GM12878 (cell line): ENCODE measurements around the gene COLQ. TPM values are rescaled to one million over a fixed set of nuclear protein-coding genes. Genes with fewer than 3 reads are reported as not detected.

ENCODE experiments used
- ATAC-seq: fragments of 200-7000 bp; cut with Tn5 transposase; 3 replicates; pipeline ENCODE4 v1.9.1; 2020; ENCODE audit warnings: mild to moderate bottlenecking, moderate library complexity
- BruUV-seq: library from RNA; stranded (reverse); fragments of 400-500 nt; replicated peaks from 2 replicates; lab custom pipeline; 2021; lab: Mats Ljungman, UMichigan
- CTCF ChIA-PET: fragments of 300-600 bp; sonication (Branson Sonifier 250); formaldehyde crosslinking; extraction: SDS; loops from one replicate; lab custom pipeline; 2021; ENCODE audit warnings: inconsistent platforms; lab: Yijun Ruan, JAX
- POLR2A ChIA-PET: fragments of 350-600 bp; formaldehyde crosslinking; extraction: SDS; loops from one replicate; lab custom pipeline; 2021; ENCODE audit warnings: inconsistent platforms; lab: Charles Lee
- RAD21 ChIA-PET: fragments of 300-600 bp; sonication (Branson Sonifier 250); formaldehyde crosslinking; loops from one replicate; lab custom pipeline; 2023; ENCODE audit warnings: antibody characterized with exemption; ENCODE audit not compliant: unreplicated experiment; lab: Charles Lee
- SMC1A ChIA-PET: fragments of 300-600 bp; sonication (Branson Sonifier 250); formaldehyde crosslinking; loops from one replicate; lab custom pipeline; 2023; ENCODE audit not compliant: unreplicated experiment, uncharacterized antibody; lab: Charles Lee
- DNase-seq: peaks from one replicate; pipeline ENCODE4 v3.0.0-alpha.2; 2011; ENCODE audit warnings: low read depth, low spot score
- FAIRE-seq: peaks from 3 replicates; lab custom pipeline; 2011; peaks lifted over from hg19 to GRCh38; lab: Jason Lieb, UNC
- H2AFZ ChIP-seq: 2 replicates; pipeline ENCODE4 v1.6.0; 2011; ENCODE audit warnings: low read depth, low read length, control low read depth; ENCODE audit not compliant: control insufficient read depth
- H3K27ac ChIP-seq: 2 replicates; pipeline ENCODE4 v1.5.1; 2011; ENCODE audit warnings: control low read depth; ENCODE audit not compliant: control insufficient read depth, insufficient read depth
- H3K27me3 ChIP-seq, 2 experiments: replicated peaks in 1 of 2; 2 replicates each; pipeline versions ENCODE4 v1.6.0 to v1.6.1; 2011; ENCODE audit warnings: low read length in 1 of 2; ENCODE audit not compliant: control insufficient read depth in 2 of 2, insufficient read depth in 2 of 2
- H3K36me3 ChIP-seq, 2 experiments: 2 replicates each; pipeline ENCODE4 v1.5.1; 2011; ENCODE audit warnings: low read length in 1 of 2; ENCODE audit not compliant: control insufficient read depth in 2 of 2, insufficient read depth in 2 of 2
- H3K4me1 ChIP-seq: 2 replicates; pipeline ENCODE4 v1.6.1; 2011; ENCODE audit warnings: mild to moderate bottlenecking, low read length, moderate library complexity, mixed read lengths; ENCODE audit not compliant: control insufficient read depth, insufficient read depth
- H3K4me2 ChIP-seq: 2 replicates; pipeline ENCODE4 v1.6.0; 2011; ENCODE audit warnings: control low read depth; ENCODE audit not compliant: control insufficient read depth, insufficient read depth
- H3K4me3 ChIP-seq: fragments of 200-600 bp; sonication (generic); 2 replicates; pipeline ENCODE4 v1.5.1; 2016
- H3K79me2 ChIP-seq: 2 replicates; pipeline ENCODE4 v1.6.0; 2011; ENCODE audit warnings: low read length; ENCODE audit not compliant: control insufficient read depth, insufficient read depth
- H3K9ac ChIP-seq: 2 replicates; pipeline ENCODE4 v1.8.0; 2011; ENCODE audit warnings: low read length, control low read depth, mixed read lengths; ENCODE audit not compliant: control insufficient read depth, insufficient read depth
- H3K9me3 ChIP-seq: replicated peaks from 3 replicates; pipeline ENCODE4 v1.5.1; 2011; ENCODE audit warnings: mild to moderate bottlenecking, low read length; ENCODE audit not compliant: control insufficient read depth, insufficient read depth
- H4K20me1 ChIP-seq: 2 replicates; pipeline ENCODE4 v1.6.0; 2011; ENCODE audit not compliant: control insufficient read depth, insufficient read depth
- BCL11A ChIP-seq: IDR thresholded peaks from 2 replicates; pipeline ENCODE4 v1.6.1; 2011; ENCODE audit warnings: low read depth, low read length
- CEBPB ChIP-seq, 2 experiments: fragments of 150-350 bp in 1 of 2; IDR thresholded peaks; 2 replicates each; pipeline ENCODE4 v1.6.1; 2012 to 2014; ENCODE audit warnings: low read depth in 2 of 2, low read length in 2 of 2, borderline replicate concordance in 1 of 2, inconsistent platforms in 1 of 2
- EGR1 ChIP-seq, 2 experiments: IDR thresholded peaks; 1 replicate in 1 of 2; 2 replicates in 1 of 2; pipeline ENCODE4 v1.6.1; 2011 to 2012; ENCODE audit warnings: low read depth in 2 of 2, low read length in 2 of 2, borderline replicate concordance in 1 of 2, mild to moderate bottlenecking in 1 of 2, moderate library complexity in 1 of 2
- HDAC2 ChIP-seq: fragments of 200-600 bp; sonication (generic); IDR thresholded peaks from 2 replicates; pipeline ENCODE4 v1.6.1; 2017
- IKZF2 ChIP-seq, 2 experiments: fragments of 450-650 bp; IDR thresholded peaks; 2 replicates each; pipeline ENCODE4 v1.6.1; 2017; ENCODE audit warnings: mild to moderate bottlenecking in 2 of 2, moderate library complexity in 2 of 2
- KAT2A ChIP-seq: conservative IDR thresholded peaks from 2 replicates; pipeline ENCODE4 v1.6.1; 2011; ENCODE audit warnings: low read depth, low read length; ENCODE audit not compliant: control insufficient read depth
- KLF5 ChIP-seq: fragments of 450-650 bp; IDR thresholded peaks from 2 replicates; pipeline ENCODE4 v1.6.1; 2014; ENCODE audit warnings: mild to moderate bottlenecking; ENCODE audit not compliant: partially characterized antibody
- MAX ChIP-seq: IDR thresholded peaks from 2 replicates; pipeline ENCODE4 v1.6.1; 2012; ENCODE audit warnings: low read depth, low read length, improper control_type of control experiment
- PRDM15 ChIP-seq: fragments of 450-650 bp; formaldehyde crosslinking; IDR thresholded peaks from 2 replicates; pipeline ENCODE4 v1.4.0; 2020; ENCODE audit warnings: mild to moderate bottlenecking, moderate library complexity
- RBBP5 ChIP-seq: fragments of 200-600 bp; sonication (generic); conservative IDR thresholded peaks from 2 replicates; pipeline ENCODE4 v1.6.1; 2016
- RELB ChIP-seq: fragments of 450-650 bp; IDR thresholded peaks from 2 replicates; pipeline ENCODE4 v1.6.1; 2017; ENCODE audit warnings: low read depth, mild to moderate bottlenecking, moderate library complexity
- SMAD5 ChIP-seq: IDR thresholded peaks from 2 replicates; pipeline ENCODE4 v1.6.1; 2016; ENCODE audit warnings: antibody characterized with exemption, low read depth
- SP1 ChIP-seq: IDR thresholded peaks from one replicate; pipeline ENCODE4 v1.6.1; 2011; ENCODE audit warnings: low read depth, low read length
- WGBS: methylation state at CpG from one replicate; pipeline ENCODE4 v1.1.6; 2016; ENCODE audit warnings: low lambda C conversion rate; ENCODE audit not compliant: insufficient replicate concordance, insufficient coverage; ENCODE audit errors: missing lambda C conversion rate; 5-methylcytosine and 5-hydroxymethylcytosine counted together
- in situ Hi-C: fragments of 300-500 bp; cut with MboI; formaldehyde crosslinking; loops from 9 replicates; pipeline ENCODE4 v1.14.3; 2018; ENCODE audit warnings: mixed read lengths
- intact Hi-C: fragments of 100-400 bp; cut with micrococcal nuclease; formaldehyde crosslinking; loops from one replicate; pipeline ENCODE4 v1.14.2; 2022; ENCODE audit not compliant: unreplicated experiment
- polyA plus RNA-seq, 11 experiments: library from polyadenylated mRNA; depleted of rRNA in 4 of 11; unstranded in 6 of 11; stranded (reverse) in 5 of 11; fragments of >200 nt; fragmentation: Nextera tagmentation in 4 of 11; fragmentation: Illumina TruSeq in 1 of 11; extraction: Ambion mirVana in 4 of 11; extraction: Trizol in 1 of 11; gene quantifications; 1 replicate in 1 of 11; 2 replicates in 10 of 11; pipeline versions ENCODE4 v1.2.1 to v1.2.3, GENCODE V29; 2011 to 2016; ENCODE audit warnings: inconsistent platforms in 2 of 11, missing spikeins in 2 of 11, low read depth in 1 of 11
- total RNA-seq, 4 experiments: library from RNA; depleted of rRNA in 3 of 4; stranded (reverse); fragments of >200 nt in 3 of 4; fragmentation: Illumina TruSeq in 1 of 4; extraction: Trizol in 1 of 4; gene quantifications; 2 replicates each; pipeline versions ENCODE4 v1.2.1 to v1.2.3, GENCODE V29; 2013 to 2021
- TF ChIP-seq, protein P1 (sequence below): fragments of 450-650 bp; IDR thresholded peaks from 2 replicates; pipeline ENCODE4 v1.6.1; 2016; ENCODE audit warnings: mild to moderate bottlenecking, moderate library complexity, borderline replicate concordance

The COLQ gene
- total and polyA plus RNA-seq, 10 of the 15 experiments (the other 5 are each of a cell fraction or from before 2014, with no cell fraction given) = 0.13 to 2.7 (median 0.70) TPM

GRCh38 chr3:15525790-15526189, 4.3 kb upstream of the COLQ start:
- Histone ChIP-seq H3K27me3 (no peaks in the 10 kb centered on the region), H3K36me3 (no peaks in the 10 kb centered on the region), H3K27ac (no peak overlapping the region), H3K4me2 (no peak overlapping the region), H3K79me2 (no peaks in the 10 kb centered on the region), H2AFZ (no peak overlapping the region), H4K20me1 (no peaks in the 10 kb centered on the region), H3K9me3 (no peaks in the 10 kb centered on the region), H3K4me3 (no peak overlapping the region), H3K9ac (no peak overlapping the region), H3K4me1 (no peaks in the 10 kb centered on the region)
- TF ChIP-seq SP1 = no peak
- TF ChIP-seq PRDM15 (CRISPR knock-in tag) = no peak
- no peak for TF ChIP-seq RELB
- TF ChIP-seq EGR1 (IDR thresholded peaks at IDR 0.05; ENCODE audit: borderline replicate concordance in 1 of 2, low read depth in 2 of 2, low read length in 2 of 2) = no peak
- TF ChIP-seq KAT2A = no peak
- no peak for TF ChIP-seq IKZF2 (IDR thresholded peaks at IDR 0.05)
- no peak for TF ChIP-seq HDAC2
- no peak for TF ChIP-seq KLF5
- TF ChIP-seq SMAD5 = no peak
- TF ChIP-seq, protein P1, sequence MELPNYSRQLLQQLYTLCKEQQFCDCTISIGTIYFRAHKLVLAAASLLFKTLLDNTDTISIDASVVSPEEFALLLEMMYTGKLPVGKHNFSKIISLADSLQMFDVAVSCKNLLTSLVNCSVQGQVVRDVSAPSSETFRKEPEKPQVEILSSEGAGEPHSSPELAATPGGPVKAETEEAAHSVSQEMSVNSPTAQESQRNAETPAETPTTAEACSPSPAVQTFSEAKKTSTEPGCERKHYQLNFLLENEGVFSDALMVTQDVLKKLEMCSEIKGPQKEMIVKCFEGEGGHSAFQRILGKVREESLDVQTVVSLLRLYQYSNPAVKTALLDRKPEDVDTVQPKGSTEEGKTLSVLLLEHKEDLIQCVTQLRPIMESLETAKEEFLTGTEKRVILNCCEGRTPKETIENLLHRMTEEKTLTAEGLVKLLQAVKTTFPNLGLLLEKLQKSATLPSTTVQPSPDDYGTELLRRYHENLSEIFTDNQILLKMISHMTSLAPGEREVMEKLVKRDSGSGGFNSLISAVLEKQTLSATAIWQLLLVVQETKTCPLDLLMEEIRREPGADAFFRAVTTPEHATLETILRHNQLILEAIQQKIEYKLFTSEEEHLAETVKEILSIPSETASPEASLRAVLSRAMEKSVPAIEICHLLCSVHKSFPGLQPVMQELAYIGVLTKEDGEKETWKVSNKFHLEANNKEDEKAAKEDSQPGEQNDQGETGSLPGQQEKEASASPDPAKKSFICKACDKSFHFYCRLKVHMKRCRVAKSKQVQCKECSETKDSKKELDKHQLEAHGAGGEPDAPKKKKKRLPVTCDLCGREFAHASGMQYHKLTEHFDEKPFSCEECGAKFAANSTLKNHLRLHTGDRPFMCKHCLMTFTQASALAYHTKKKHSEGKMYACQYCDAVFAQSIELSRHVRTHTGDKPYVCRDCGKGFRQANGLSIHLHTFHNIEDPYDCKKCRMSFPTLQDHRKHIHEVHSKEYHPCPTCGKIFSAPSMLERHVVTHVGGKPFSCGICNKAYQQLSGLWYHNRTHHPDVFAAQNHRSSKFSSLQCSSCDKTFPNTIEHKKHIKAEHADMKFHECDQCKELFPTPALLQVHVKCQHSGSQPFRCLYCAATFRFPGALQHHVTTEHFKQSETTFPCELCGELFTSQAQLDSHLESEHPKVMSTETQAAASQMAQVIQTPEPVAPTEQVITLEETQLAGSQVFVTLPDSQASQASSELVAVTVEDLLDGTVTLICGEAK = no peak
- no peak for TF ChIP-seq BCL11A
- TF ChIP-seq RBBP5 = no peak
- no peak for TF ChIP-seq MAX
- no peak for TF ChIP-seq CEBPB (IDR thresholded peaks at IDR 0.05; ENCODE audit: borderline replicate concordance in 1 of 2, low read depth in 2 of 2, low read length in 2 of 2)
- ChIA-PET SMC1A (interaction anchor here (0.6 to 4.7 kb wide), 4 partner anchors 9 to 316 kb away, joined by 3 to 58 read pairs (median 3); no protein-coding TSS in a partner anchor), POLR2A (no interaction called here), RAD21 (no interaction called here), CTCF (interaction anchor here (1.1 to 5.4 kb wide), 6 partner anchors 10 to 719 kb away, joined by 3 to 72 read pairs (median 9); no protein-coding TSS in a partner anchor)
- 86% methylated on average over 1 of the region's 1 CpG for WGBS
- ATAC-seq (no peak), FAIRE-seq (no peak), DNase-seq (no peak)
- in situ Hi-C loops (no loop called here), intact Hi-C loops (loop anchor here (2.0 kb wide), 1 partner anchor 31 kb away; no protein-coding TSS in a partner anchor)
- no TSS peak for BruUV-seq
